ENCODE results near the gene DSCAM. TPM values are rescaled to one million over a fixed set of nuclear protein-coding genes. Genes with fewer than 3 reads are reported as not detected.
"Not testable (repeated sequence)": the region's sequence is repeated elsewhere in the genome, so short reads cannot be mapped to it uniquely, and the experiment has no call there.

The DSCAM gene
- total RNA-seq, 4 donors from 2014 or later: not detected

DNA sequence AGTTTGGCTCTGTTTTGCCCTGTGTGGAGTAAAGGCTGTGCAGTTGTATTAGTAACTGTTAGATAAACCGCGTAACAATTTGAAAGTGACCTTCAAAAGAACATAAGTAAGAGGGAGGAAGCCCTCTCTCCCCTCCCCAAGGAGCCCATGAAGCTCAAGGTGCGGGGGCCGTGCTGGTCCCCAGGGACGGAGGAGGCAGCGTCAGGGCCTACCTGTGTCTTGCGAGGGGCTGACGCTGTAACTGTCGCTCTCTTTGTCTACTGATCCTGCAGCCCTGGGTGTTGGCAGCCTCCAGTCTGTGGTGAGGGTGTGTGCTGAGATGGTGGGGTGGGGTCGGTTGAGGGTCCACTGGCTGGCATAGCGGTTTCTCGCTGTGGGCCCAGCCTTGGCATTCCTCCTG lies 803.1 kb downstream of the DSCAM start:
- no peak overlapping the region for H3K27ac ChIP-seq
- no peak overlapping the region for H3K4me3 ChIP-seq
- WGBS, 2 donors (ENCODE audit: low coverage in 1 of 2): 95 to 100% methylated on average over 4 to 7 of the region's 12 CpGs
- no peaks in the 10 kb centered on the region for H3K27me3 ChIP-seq
- peaks cover 9 to 30% (median 10%) of the 10 kb centered on the region in 3 donors for H3K4me1 ChIP-seq
- no peaks in the 10 kb centered on the region for H3K9me3 ChIP-seq
- H3K36me3 ChIP-seq: no peaks in the 10 kb centered on the region
- TF ChIP-seq EP300 (IDR thresholded peaks at IDR 0.05) (no peak), POLR2A (IDR thresholded peaks at IDR 0.05) (no peak), CTCF (IDR thresholded peaks at IDR 0.05) (no peak), POLR2AphosphoS5 (IDR thresholded peaks at IDR 0.05) (no peak)
- no peak for ATAC-seq

GRCh38 chr21:40043423-40043822 lies 803.5 kb downstream of the DSCAM start:
- H3K27me3 ChIP-seq: no peaks in the 10 kb centered on the region
- ATAC-seq: no peak
- TF ChIP-seq POLR2A (IDR thresholded peaks at IDR 0.05): no peak
- TF ChIP-seq CTCF (IDR thresholded peaks at IDR 0.05): no peak
- TF ChIP-seq EP300 (IDR thresholded peaks at IDR 0.05): no peak
- no peak for TF ChIP-seq POLR2AphosphoS5 (IDR thresholded peaks at IDR 0.05)

DNA sequence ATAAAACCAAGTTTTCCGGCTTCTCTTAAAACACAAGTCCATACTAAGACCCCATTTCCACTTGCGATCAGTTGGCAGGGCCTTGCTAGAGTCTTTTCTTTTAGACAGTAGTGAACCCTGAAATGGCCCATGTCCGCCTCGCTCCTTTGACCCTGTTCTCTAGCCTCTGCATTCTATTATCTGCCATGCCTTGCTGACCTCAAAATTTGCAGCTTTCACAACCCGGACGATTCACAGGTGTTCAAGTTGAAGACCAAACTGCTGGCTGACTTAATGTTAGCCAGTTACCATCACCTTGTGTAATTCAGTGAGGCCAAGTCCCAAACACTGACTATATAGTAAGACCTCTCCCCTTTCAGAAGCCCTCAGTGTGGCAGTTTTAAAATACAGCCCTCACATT lies 805.5 kb downstream of the DSCAM start:
- TF ChIP-seq CTCF (IDR thresholded peaks at IDR 0.05): no peak
- no peak for TF ChIP-seq POLR2A (IDR thresholded peaks at IDR 0.05)
- TF ChIP-seq POLR2AphosphoS5 (IDR thresholded peaks at IDR 0.05): no peak
- no peak for TF ChIP-seq EP300 (IDR thresholded peaks at IDR 0.05)
- Histone ChIP-seq H3K4me1 (peaks cover 0 to 6% (median 0%) of the 10 kb centered on the region in 3 donors), H3K27me3 (no peaks in the 10 kb centered on the region), H3K9me3 (no peaks in the 10 kb centered on the region), H3K36me3 (no peaks in the 10 kb centered on the region), H3K27ac (no peak overlapping the region), H3K4me3 (no peak overlapping the region)
- WGBS, 2 donors (ENCODE audit: low coverage in 1 of 2): 93 to 95% methylated on average over 6 of the region's 6 CpGs
- ATAC-seq: no peak

More at GRCh38 chr21:40043423-40043822, 803.5 kb downstream of the DSCAM start:
- no peaks in the 10 kb centered on the region for H3K9me3 ChIP-seq
- peaks cover 4 to 25% (median 5%) of the 10 kb centered on the region in 3 donors for H3K4me1 ChIP-seq
- H3K36me3 ChIP-seq: no peaks in the 10 kb centered on the region
- 64 to 79% methylated on average over 2 to 4 of the region's 4 CpGs for WGBS, 2 donors (ENCODE audit: low coverage in 1 of 2)
- no peak overlapping the region for H3K27ac ChIP-seq
- no peak overlapping the region for H3K4me3 ChIP-seq

DNA sequence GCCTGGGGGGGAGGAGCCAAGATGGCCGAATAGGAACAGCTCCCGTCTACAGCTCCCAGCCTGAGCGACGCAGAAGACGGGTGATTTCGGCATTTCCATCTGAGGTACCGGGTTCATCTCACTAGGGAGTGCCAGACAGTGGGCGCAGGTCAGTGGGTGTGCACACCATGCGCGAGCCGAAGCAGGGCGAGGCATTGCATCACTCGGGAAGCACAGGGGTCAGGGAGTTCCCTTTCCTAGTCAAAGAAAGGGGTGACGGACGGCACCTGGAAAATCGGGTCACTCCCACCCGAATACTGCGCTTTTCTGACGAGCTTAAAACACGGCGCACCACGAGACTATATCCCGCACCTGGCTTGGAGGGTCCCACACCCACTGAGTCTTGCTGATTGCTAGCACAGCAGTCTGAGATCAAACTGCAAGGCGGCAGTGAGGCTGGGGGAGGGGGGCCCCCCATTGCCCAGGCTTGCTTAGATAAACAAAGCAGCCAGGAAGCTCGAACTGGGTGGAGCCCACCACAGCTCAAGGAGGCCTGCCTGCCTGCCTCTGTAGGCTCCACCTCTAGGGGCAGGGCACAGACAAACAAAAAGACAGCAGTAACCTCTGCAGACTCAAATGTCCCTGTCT lies 813.7 kb downstream of the DSCAM start:
- H3K4me3 ChIP-seq, H3K36me3 ChIP-seq, H3K9me3 ChIP-seq, H3K27ac ChIP-seq, ATAC-seq, H3K4me1 ChIP-seq, H3K27me3 ChIP-seq: not testable (repeated sequence)
- 71 to 90% methylated on average over 2 to 8 of the region's 25 CpGs for WGBS, 2 donors (ENCODE audit: low coverage in 1 of 2)

DNA sequence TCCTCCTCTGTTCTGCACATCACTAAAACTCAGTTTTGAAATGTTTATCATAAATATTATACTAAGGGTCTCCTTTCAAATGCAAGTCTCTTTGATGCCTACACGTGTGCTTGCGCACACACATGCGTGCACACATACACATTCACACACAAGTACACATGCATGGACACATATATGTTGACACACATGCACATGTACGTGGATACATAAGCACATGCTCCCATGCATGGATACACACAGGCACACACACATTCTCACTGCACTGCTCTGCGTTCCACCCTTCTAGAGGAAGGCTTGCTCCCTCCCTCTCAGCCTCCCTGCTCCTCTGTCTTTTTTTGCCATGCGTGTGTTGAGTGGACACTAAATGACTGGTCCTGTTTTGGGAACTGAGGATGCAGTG lies 817.1 kb downstream of the DSCAM start:
- 84 to 94% methylated on average over 5 to 6 of the region's 6 CpGs for WGBS, 2 donors (ENCODE audit: low coverage in 1 of 2)
- Histone ChIP-seq H3K36me3 (no peaks in the 10 kb centered on the region), H3K4me3 (no peak overlapping the region), H3K27me3 (no peaks in the 10 kb centered on the region), H3K9me3 (no peaks in the 10 kb centered on the region), H3K27ac (no peak overlapping the region), H3K4me1 (no peaks in the 10 kb centered on the region)
- no peak for ATAC-seq
- no peak for TF ChIP-seq POLR2A (IDR thresholded peaks at IDR 0.05)
- TF ChIP-seq POLR2AphosphoS5 (IDR thresholded peaks at IDR 0.05): no peak
- TF ChIP-seq EP300 (IDR thresholded peaks at IDR 0.05): no peak
- no peak for TF ChIP-seq CTCF (IDR thresholded peaks at IDR 0.05)

GRCh38 chr21:40028393-40028792 lies 818.6 kb downstream of the DSCAM start:
- H3K36me3 ChIP-seq, H3K4me1 ChIP-seq, H3K9me3 ChIP-seq, H3K27me3 ChIP-seq, ATAC-seq, H3K4me3 ChIP-seq, H3K27ac ChIP-seq: not testable (repeated sequence)
- 87 to 100% methylated on average over 1 to 3 of the region's 19 CpGs for WGBS, 2 donors (ENCODE audit: low coverage in 1 of 2)

Data from gastroesophageal sphincter (tissue), 4 donors.